AG04449 (cell line): ENCODE data around the gene NIT1.

Experiments used
- CTCF ChIA-PET: fragments of 350-600 bp; formaldehyde crosslinking; extraction: SDS; loops from one replicate; lab custom pipeline; 2021; ENCODE audit warnings: antibody characterized with exemption; lab: Yijun Ruan, JAX
- POLR2A ChIA-PET: fragments of 400-600, 350-600 bp; formaldehyde crosslinking; extraction: SDS; loops from one replicate; lab custom pipeline; 2020; ENCODE audit warnings: antibody characterized with exemption, inconsistent platforms; lab: Yijun Ruan, JAX
- DNase-seq: peaks from one replicate; pipeline ENCODE4 v3.0.0-alpha.2; 2010; ENCODE audit warnings: low read depth, low spot score
- H3K4me3 ChIP-seq: 2 replicates; pipeline ENCODE4 v1.5.1; 2011; ENCODE audit warnings: low read depth, mild to moderate bottlenecking, control low read depth, low read length
- CTCF ChIP-seq: IDR thresholded peaks from one replicate; pipeline ENCODE4 v1.5.1; 2011; ENCODE audit warnings: mild to moderate bottlenecking, moderate library complexity, low read length, control low read depth, inconsistent platforms; ENCODE audit not compliant: insufficient read depth; ENCODE audit errors: missing control alignments

NIT1 gene

GRCh38 chr1:161160671-161161145 is 42.8 kb downstream of the NIT1 start:
- H3K4me3 ChIP-seq: no peak overlapping the region
- no peak for DNase-seq
- CTCF ChIA-PET: interaction anchor here (1.0 to 1.2 kb wide), 2 partner anchors 10 to 63 kb away, joined by 3 to 4 read pairs; partner anchors contain the start of gene KLHDC9
- POLR2A ChIA-PET: interaction anchor here (1.0 kb wide), 1 partner anchor 38 kb away, joined by 3 read pairs; the partner anchor contains the start of gene ADAMTS4
- no peak for TF ChIP-seq CTCF

GRCh38 chr1:161161652-161162051 is 43.7 kb downstream of the NIT1 start:
- ChIA-PET CTCF (interaction anchor here (0.8 to 1.3 kb wide), 6 partner anchors 10 to 64 kb away, joined by 3 to 4 read pairs (median 3); partner anchors contain the start of gene KLHDC9), POLR2A (no interaction called here)
- no peak for DNase-seq
- no peak for TF ChIP-seq CTCF
- H3K4me3 ChIP-seq: no peak overlapping the region

GRCh38 chr1:161162052-161162451 is 44.1 kb downstream of the NIT1 start:
- ChIA-PET CTCF (interaction anchor here (0.6 to 1.3 kb wide), 6 partner anchors 9 to 172 kb away, joined by 3 to 4 read pairs (median 3); no protein-coding TSS in a partner anchor), POLR2A (no interaction called here)
- no peak for DNase-seq
- TF ChIP-seq CTCF: no peak
- H3K4me3 ChIP-seq: no peak overlapping the region

- ChIA-PET CTCF (interaction anchor here (0.6 to 1.3 kb wide), 2 partner anchors 9 to 172 kb away, joined by 3 read pairs; no protein-coding TSS in a partner anchor), POLR2A (no interaction called here)
- no peak for TF ChIP-seq CTCF
- DNase-seq: no peak
- H3K4me3 ChIP-seq: no peak overlapping the region
Measured at GRCh38 chr1:161162806-161163205, 44.9 kb downstream of the NIT1 start.

GRCh38 chr1:161163793-161164192 is 45.9 kb downstream of the NIT1 start:
- POLR2A ChIA-PET: no interaction called here
- TF ChIP-seq CTCF: no peak
- CTCF ChIA-PET: interaction anchor here (2.4 to 3.2 kb wide), 2 partner anchors 27 to 28 kb away, joined by 7 to 12 read pairs; no protein-coding TSS in a partner anchor
- no peak overlapping the region for H3K4me3 ChIP-seq
- DNase-seq: no peak

GRCh38 chr1:161164901-161165610 is 47.2 kb downstream of the NIT1 start:
- peak overlapping the region; percentile 93 for H3K4me3 ChIP-seq
- TF ChIP-seq CTCF: no peak
- ChIA-PET CTCF (interaction anchor here (0.7 to 3.2 kb wide), 15 partner anchors 8 to 217 kb away, joined by 3 to 24 read pairs (median 7); partner anchors contain the start of genes B4GALT3, NDUFS2, TOMM40L and UFC1), POLR2A (interaction anchor here (0.9 to 2.1 kb wide), 4 partner anchors 12 to 32 kb away, joined by 3 to 10 read pairs (median 6); partner anchors contain the start of genes B4GALT3, DEDD and UFC1)
- DNase-seq: no peak
